ENCODE measurements around the gene RANBP3. TPM values are rescaled to one million over a fixed set of nuclear protein-coding genes. Genes with fewer than 3 reads are reported as not detected.
A peak's percentile ranks its signal among the peaks of the same experiment; 100 is the strongest.

RANBP3 gene
- total RNA-seq, 3 donors from 2014 or later: 54.4 to 66.2 (median 64.9) TPM

DNA sequence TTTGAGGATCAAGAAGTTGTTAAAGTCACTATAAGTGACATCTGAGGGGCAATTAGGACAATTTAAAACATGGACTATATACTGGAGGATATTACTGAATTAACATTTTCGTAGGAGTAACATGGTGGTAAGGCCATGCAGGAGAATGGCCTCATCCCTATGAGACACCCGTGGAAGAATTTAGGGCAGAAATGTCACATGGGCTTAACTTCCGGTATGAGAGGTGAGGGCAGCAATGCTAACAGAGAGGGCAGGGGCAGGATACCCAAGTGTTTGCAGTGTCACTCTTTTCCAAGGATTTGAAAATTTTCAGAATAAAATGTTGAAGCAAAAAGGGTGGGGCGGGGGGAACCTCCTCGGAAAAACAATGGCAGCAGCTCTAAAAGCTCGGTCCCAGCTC lies 23.6 kb downstream of the RANBP3 start:
- intact Hi-C loops (cut with DNase I; ENCODE audit: low total_unique reads): no loop called here
- no peak for DNase-seq (ENCODE audit: low spot score in 2 of 2)
- H3K36me3 ChIP-seq: no peaks in the 10 kb centered on the region
- peaks cover 0 to 7% of the 10 kb centered on the region in 2 donors for H3K4me1 ChIP-seq
- H3K27ac ChIP-seq: peak overlapping the region; percentile 40 to 52
- TF ChIP-seq POLR2AphosphoS5 (IDR thresholded peaks at IDR 0.05) (no peak), POLR2A (IDR thresholded peaks at IDR 0.05) (no peak), CTCF (IDR thresholded peaks at IDR 0.05) (no peak)
- peak overlapping the region in 1 of 3 donors; percentile 1 for H3K4me3 ChIP-seq
- H3K9me3 ChIP-seq: no peaks in the 10 kb centered on the region
- H3K27me3 ChIP-seq: no peaks in the 10 kb centered on the region

DNA sequence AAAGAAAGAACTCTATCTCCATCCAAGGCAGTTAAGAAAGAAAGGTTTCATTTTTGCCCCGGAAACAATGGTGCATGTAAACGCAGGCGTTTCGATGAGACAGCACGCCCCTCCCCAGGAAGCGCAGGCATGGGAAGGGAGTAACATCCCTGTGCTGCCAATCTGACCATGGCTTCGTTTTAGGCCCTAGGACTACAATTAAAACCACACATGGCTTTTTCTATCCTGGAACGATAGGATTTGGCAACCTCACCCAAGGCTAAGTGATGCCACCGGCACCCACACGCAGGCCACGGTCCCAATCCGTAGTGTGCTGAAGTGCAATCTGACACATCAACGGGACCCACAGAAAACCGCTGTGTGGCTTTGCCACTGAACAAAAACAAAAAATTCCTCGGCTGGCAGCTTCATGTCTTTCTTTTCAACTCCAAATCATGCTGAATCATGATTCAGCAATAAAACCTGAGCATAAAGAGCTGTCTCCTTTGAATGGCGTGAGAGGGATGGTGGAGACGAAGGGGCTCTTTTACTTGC lies 24.2 kb downstream of the RANBP3 start:
- Histone ChIP-seq H3K36me3 (no peaks in the 10 kb centered on the region), H3K9me3 (no peaks in the 10 kb centered on the region), H3K27me3 (no peaks in the 10 kb centered on the region), H3K4me3 (no peak overlapping the region), H3K27ac (peak overlapping the region; percentile 11 to 40), H3K4me1 (peaks cover 0 to 7% of the 10 kb centered on the region in 2 donors)
- TF ChIP-seq POLR2AphosphoS5 (IDR thresholded peaks at IDR 0.05) (no peak), POLR2A (IDR thresholded peaks at IDR 0.05) (no peak), CTCF (IDR thresholded peaks at IDR 0.05) (no peak)
- intact Hi-C loops (cut with DNase I; ENCODE audit: low total_unique reads): no loop called here
- DNase-seq (ENCODE audit: low spot score in 2 of 2): no peak

DNA sequence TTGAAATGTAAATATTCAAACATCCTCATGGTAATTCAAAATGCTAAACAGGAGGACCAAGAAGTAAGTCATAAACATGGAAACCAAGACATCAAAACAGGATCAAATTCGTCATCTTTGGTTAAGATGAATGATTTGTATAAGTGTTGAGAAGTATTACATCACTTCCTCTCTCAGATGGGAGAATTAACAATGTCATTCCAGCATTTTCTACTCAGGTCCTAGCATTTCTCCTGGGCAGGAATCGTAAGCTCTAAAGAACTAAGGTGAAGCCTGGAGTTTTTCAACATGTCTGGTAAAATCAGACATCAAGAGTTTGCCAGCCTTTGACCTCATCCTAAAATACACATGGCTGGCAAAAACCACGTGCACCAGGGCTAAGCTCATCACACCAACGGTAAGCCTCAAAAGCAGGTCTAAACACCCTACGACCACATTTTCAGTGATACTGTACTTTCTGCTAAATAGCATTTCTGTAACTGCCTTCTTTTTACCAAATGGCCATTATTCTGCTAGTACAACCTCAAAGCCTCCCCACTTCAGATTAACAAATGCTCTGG lies 24.8 kb downstream of the RANBP3 start:
- intact Hi-C loops (cut with DNase I; ENCODE audit: low total_unique reads): no loop called here
- H3K4me3 ChIP-seq: no peak overlapping the region
- H3K4me1 ChIP-seq: peaks cover 0 to 7% of the 10 kb centered on the region in 2 donors
- no peaks in the 10 kb centered on the region for H3K36me3 ChIP-seq
- no peak for DNase-seq (ENCODE audit: low spot score in 2 of 2)
- H3K9me3 ChIP-seq: no peaks in the 10 kb centered on the region
- no peaks in the 10 kb centered on the region for H3K27me3 ChIP-seq
- no peak overlapping the region for H3K27ac ChIP-seq
- TF ChIP-seq POLR2A (IDR thresholded peaks at IDR 0.05) (no peak), CTCF (IDR thresholded peaks at IDR 0.05) (no peak), POLR2AphosphoS5 (IDR thresholded peaks at IDR 0.05) (no peak)

DNA sequence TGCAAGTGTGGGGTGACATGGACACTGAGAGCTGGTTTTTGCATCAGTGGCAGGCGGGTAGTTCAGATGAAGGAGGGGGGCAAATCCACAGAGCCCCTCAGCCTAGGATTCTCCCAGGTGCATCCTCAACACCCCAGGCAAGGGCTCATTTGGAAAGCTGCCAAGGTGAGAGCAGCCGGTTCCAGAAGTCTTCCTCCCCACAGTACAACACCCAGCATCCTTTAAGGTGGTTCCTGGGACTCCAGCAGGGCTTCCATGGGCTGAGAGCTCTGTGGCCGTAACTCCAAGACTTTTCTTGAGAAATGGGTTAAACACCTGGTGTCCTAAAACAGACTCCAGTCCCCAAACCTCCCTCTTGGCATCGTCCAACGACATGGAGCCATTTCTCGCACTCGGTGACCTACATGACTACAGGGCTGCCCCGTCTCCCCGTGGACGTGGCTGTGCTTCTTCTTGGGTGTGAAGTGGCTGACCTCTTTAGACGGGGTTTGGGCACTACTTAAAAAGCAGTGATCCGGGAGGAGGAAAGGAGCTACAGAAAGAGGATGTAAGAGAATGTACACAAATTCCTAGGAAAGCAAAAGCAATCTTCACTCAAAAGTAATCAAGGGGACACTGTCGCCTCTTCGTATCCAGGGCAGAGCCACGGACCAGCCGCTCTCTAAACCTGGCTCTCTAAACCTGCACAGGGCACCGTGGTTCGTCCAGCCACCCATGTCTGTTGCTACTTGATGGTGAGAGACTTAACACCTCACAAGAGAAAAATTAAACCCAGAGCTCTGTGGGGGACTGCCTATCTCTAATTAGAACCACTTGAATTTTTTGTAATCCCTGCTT lies 25.5 kb downstream of the RANBP3 start:
- DNase-seq (ENCODE audit: low spot score in 2 of 2): no peak
- intact Hi-C loops (cut with DNase I; ENCODE audit: low total_unique reads): no loop called here
- TF ChIP-seq POLR2AphosphoS5 (IDR thresholded peaks at IDR 0.05) (no peak), POLR2A (IDR thresholded peaks at IDR 0.05) (no peak), CTCF (IDR thresholded peaks at IDR 0.05) (no peak)

GRCh38 chr19:5951338-5951861 lies 26.5 kb downstream of the RANBP3 start:
- intact Hi-C loops (cut with DNase I; ENCODE audit: low total_unique reads): no loop called here
- no peak for DNase-seq (ENCODE audit: low spot score in 2 of 2)
- H3K27me3 ChIP-seq: no peaks in the 10 kb centered on the region
- no peaks in the 10 kb centered on the region for H3K9me3 ChIP-seq
- peaks cover 0 to 7% of the 10 kb centered on the region in 2 donors for H3K4me1 ChIP-seq
- H3K27ac ChIP-seq: no peak overlapping the region
- no peak for TF ChIP-seq CTCF (IDR thresholded peaks at IDR 0.05)
- TF ChIP-seq POLR2AphosphoS5 (IDR thresholded peaks at IDR 0.05): no peak
- no peak for TF ChIP-seq POLR2A (IDR thresholded peaks at IDR 0.05)
- H3K4me3 ChIP-seq: no peak overlapping the region
- H3K36me3 ChIP-seq: no peaks in the 10 kb centered on the region

More for the DNA sequence above, 25.5 kb downstream of the RANBP3 start:
- no peaks in the 10 kb centered on the region for H3K27me3 ChIP-seq
- H3K27ac ChIP-seq: no peak overlapping the region
- H3K4me1 ChIP-seq: peaks cover 0 to 7% of the 10 kb centered on the region in 2 donors
- no peaks in the 10 kb centered on the region for H3K36me3 ChIP-seq
- no peak overlapping the region for H3K4me3 ChIP-seq
- no peaks in the 10 kb centered on the region for H3K9me3 ChIP-seq
